Esophagus muscularis mucosa (tissue), 4 donors: ENCODE measurements around the gene ATG10. TPM values are rescaled to one million over a fixed set of nuclear protein-coding genes. Genes with fewer than 3 reads are reported as not detected.

Source experiments
- DNase-seq: peaks from one replicate; pipeline ENCODE4 v3.0.0-alpha.2; 2017; ENCODE audit errors: extremely low spot score
- H3K27ac ChIP-seq, 4 donors: fragments of 200-600 bp; sonication (generic); replicated peaks in 1 of 4; 1 replicate in 3 of 4; 2 replicates in 1 of 4; pipeline ENCODE4 v1.5.1; 2016 to 2019; ENCODE audit warnings: mild to moderate bottlenecking in 1 of 4
- H3K27me3 ChIP-seq, 4 donors: fragments of 200-600 bp; sonication (generic); one replicate each; pipeline versions ENCODE4 v1.5.1 to v1.6.0; 2016 to 2019
- H3K36me3 ChIP-seq, 4 donors: fragments of 200-600 bp; sonication (generic); one replicate each; pipeline ENCODE4 v1.5.1; 2016 to 2019
- H3K4me1 ChIP-seq, 4 donors: fragments of 200-600 bp; sonication (generic); one replicate each; pipeline ENCODE4 v1.5.1; 2016 to 2019
- H3K4me3 ChIP-seq, 4 donors: fragments of 200-600 bp; sonication (generic); 1 replicate in 2 of 4; 2 replicates in 2 of 4; pipeline ENCODE4 v1.5.1; 2016 to 2019; ENCODE audit warnings: mild to moderate bottlenecking in 4 of 4, moderate library complexity in 1 of 4
- H3K9me3 ChIP-seq, 4 donors: fragments of 200-600 bp; sonication (generic); 1 replicate in 3 of 4; 2 replicates in 1 of 4; pipeline ENCODE4 v1.5.1; 2016 to 2019
- CTCF ChIP-seq, 3 experiments: fragments of 200-600 bp in 2 of 3; fragments of 450-650 bp in 1 of 3; sonication (generic) in 2 of 3; IDR thresholded peaks; one replicate each; pipeline ENCODE4 v1.5.1; 2017 to 2019; ENCODE audit warnings: antibody characterized with exemption in 3 of 3, mild to moderate bottlenecking in 2 of 3, moderate library complexity in 1 of 3
- EP300 ChIP-seq: sonication (generic); formaldehyde crosslinking; IDR thresholded peaks from one replicate; pipeline ENCODE4 v1.6.1; 2017; ENCODE audit warnings: antibody characterized with exemption
- POLR2A ChIP-seq: fragments of 450-650 bp; IDR thresholded peaks from one replicate; pipeline ENCODE4 v1.6.1; 2017; ENCODE audit warnings: antibody characterized with exemption, moderate library complexity, mild to moderate bottlenecking, low read depth
- POLR2AphosphoS5 ChIP-seq, 2 donors: sonication (generic); formaldehyde crosslinking; IDR thresholded peaks; one replicate each; pipeline ENCODE4 v1.6.1; 2017; ENCODE audit warnings: antibody characterized with exemption in 2 of 2
- WGBS: methylation state at CpG from one replicate; pipeline ENCODE4 v1.1.5; 2018; 5-methylcytosine and 5-hydroxymethylcytosine counted together
- intact Hi-C: fragments of 100-400 bp; cut with DNase I; formaldehyde crosslinking; loops from one replicate; pipeline ENCODE4 v1.15.1; 2023
- total RNA-seq, 4 donors: library from RNA; depleted of rRNA; stranded (reverse); fragments of >200 nt; gene quantifications; one replicate each; pipeline versions ENCODE4 v1.1.0 to v1.2.1, GENCODE V29; 2016

ATG10 gene
- total RNA-seq, 4 donors from 2014 or later: 5.2 to 9.1 (median 7.3) TPM

- 70% methylated on average over 2 of the region's 2 CpGs for WGBS
- Histone ChIP-seq H3K27me3 (no peaks in the 10 kb centered on the region), H3K4me3 (no peak overlapping the region), H3K9me3 (no peaks in the 10 kb centered on the region), H3K36me3 (no peaks in the 10 kb centered on the region), H3K4me1 (no peaks in the 10 kb centered on the region), H3K27ac (no peak overlapping the region)
- intact Hi-C loops: no loop called here
- TF ChIP-seq POLR2AphosphoS5 (IDR thresholded peaks at IDR 0.05) (no peak), EP300 (no peak), POLR2A (no peak), CTCF (IDR thresholded peaks at IDR 0.05) (no peak)
- DNase-seq: no peak
Measured at GRCh38 chr5:82074950-82075349, 103.1 kb downstream of the ATG10 start.

GRCh38 chr5:82077496-82077895 lies 105.7 kb downstream of the ATG10 start:
- Histone ChIP-seq H3K27ac (no peak overlapping the region), H3K36me3 (no peaks in the 10 kb centered on the region), H3K4me3 (no peak overlapping the region), H3K9me3 (no peaks in the 10 kb centered on the region), H3K27me3 (no peaks in the 10 kb centered on the region), H3K4me1 (no peaks in the 10 kb centered on the region)
- DNase-seq: no peak
- 92% methylated on average over 5 of the region's 5 CpGs for WGBS
- TF ChIP-seq CTCF (IDR thresholded peaks at IDR 0.05) (no peak), POLR2AphosphoS5 (IDR thresholded peaks at IDR 0.05) (no peak), POLR2A (no peak), EP300 (no peak)
- intact Hi-C loops: no loop called here

- WGBS: 78% methylated on average over 1 of the region's 1 CpG
- H3K36me3 ChIP-seq: no peaks in the 10 kb centered on the region
- no peak for DNase-seq
- no peak overlapping the region for H3K4me3 ChIP-seq
- TF ChIP-seq CTCF (IDR thresholded peaks at IDR 0.05) (no peak), POLR2A (no peak), POLR2AphosphoS5 (IDR thresholded peaks at IDR 0.05) (no peak), EP300 (no peak)
- H3K9me3 ChIP-seq: peaks cover 0 to 32% (median 19%) of the 10 kb centered on the region in 4 donors
- H3K27ac ChIP-seq: no peak overlapping the region
- no peaks in the 10 kb centered on the region for H3K4me1 ChIP-seq
- intact Hi-C loops: no loop called here
- no peaks in the 10 kb centered on the region for H3K27me3 ChIP-seq
Measured at GRCh38 chr5:82091617-82092016, 119.8 kb downstream of the ATG10 start.

GRCh38 chr5:82095536-82095935 lies 123.7 kb downstream of the ATG10 start:
- Histone ChIP-seq H3K27me3 (no peaks in the 10 kb centered on the region), H3K9me3 (peaks cover 0 to 17% (median 14%) of the 10 kb centered on the region in 4 donors), H3K27ac (no peak overlapping the region), H3K4me3 (no peak overlapping the region), H3K4me1 (no peaks in the 10 kb centered on the region), H3K36me3 (no peaks in the 10 kb centered on the region)
- DNase-seq: no peak
- TF ChIP-seq POLR2A: no peak
- WGBS: 95% methylated on average over 2 of the region's 2 CpGs
- intact Hi-C loops: no loop called here

GRCh38 chr5:82096249-82096648 lies 124.4 kb downstream of the ATG10 start:
- no peak for TF ChIP-seq CTCF (IDR thresholded peaks at IDR 0.05)
- no peak for TF ChIP-seq POLR2A
- TF ChIP-seq POLR2AphosphoS5 (IDR thresholded peaks at IDR 0.05): no peak
- no peak for TF ChIP-seq EP300
- no peaks in the 10 kb centered on the region for H3K4me1 ChIP-seq
- H3K27me3 ChIP-seq: no peaks in the 10 kb centered on the region
- DNase-seq: no peak
- no peaks in the 10 kb centered on the region for H3K36me3 ChIP-seq
- no peak overlapping the region for H3K4me3 ChIP-seq
- intact Hi-C loops: no loop called here
- H3K27ac ChIP-seq: no peak overlapping the region
- H3K9me3 ChIP-seq: peaks cover 0 to 17% (median 14%) of the 10 kb centered on the region in 4 donors
